Upper lobe of left lung (tissue), 4 donors: ENCODE measurements around the gene IRS1.

Experiments used
- POLR2A ChIP-seq, 4 donors: fragments of 450-650 bp; IDR thresholded peaks; one replicate each; pipeline ENCODE4 v1.5.1; 2016 to 2017; ENCODE audit warnings: antibody characterized with exemption in 4 of 4, mild to moderate bottlenecking in 2 of 4
- POLR2AphosphoS5 ChIP-seq, 2 donors: sonication (generic); formaldehyde crosslinking; IDR thresholded peaks; one replicate each; pipeline ENCODE4 v1.5.1; 2017; ENCODE audit warnings: antibody characterized with exemption in 2 of 2
- TF ChIP-seq, protein P1 (sequence below), 6 experiments: fragments of 450-650 bp in 4 of 6; fragments of 200-600 bp in 2 of 6; sonication (generic) in 2 of 6; IDR thresholded peaks; one replicate each; pipeline ENCODE4 v1.5.1; 2016 to 2019; ENCODE audit warnings: antibody characterized with exemption in 6 of 6

- TF ChIP-seq, protein P1, sequence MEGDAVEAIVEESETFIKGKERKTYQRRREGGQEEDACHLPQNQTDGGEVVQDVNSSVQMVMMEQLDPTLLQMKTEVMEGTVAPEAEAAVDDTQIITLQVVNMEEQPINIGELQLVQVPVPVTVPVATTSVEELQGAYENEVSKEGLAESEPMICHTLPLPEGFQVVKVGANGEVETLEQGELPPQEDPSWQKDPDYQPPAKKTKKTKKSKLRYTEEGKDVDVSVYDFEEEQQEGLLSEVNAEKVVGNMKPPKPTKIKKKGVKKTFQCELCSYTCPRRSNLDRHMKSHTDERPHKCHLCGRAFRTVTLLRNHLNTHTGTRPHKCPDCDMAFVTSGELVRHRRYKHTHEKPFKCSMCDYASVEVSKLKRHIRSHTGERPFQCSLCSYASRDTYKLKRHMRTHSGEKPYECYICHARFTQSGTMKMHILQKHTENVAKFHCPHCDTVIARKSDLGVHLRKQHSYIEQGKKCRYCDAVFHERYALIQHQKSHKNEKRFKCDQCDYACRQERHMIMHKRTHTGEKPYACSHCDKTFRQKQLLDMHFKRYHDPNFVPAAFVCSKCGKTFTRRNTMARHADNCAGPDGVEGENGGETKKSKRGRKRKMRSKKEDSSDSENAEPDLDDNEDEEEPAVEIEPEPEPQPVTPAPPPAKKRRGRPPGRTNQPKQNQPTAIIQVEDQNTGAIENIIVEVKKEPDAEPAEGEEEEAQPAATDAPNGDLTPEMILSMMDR (IDR thresholded peaks at IDR 0.05) = no peak
- no peak for TF ChIP-seq POLR2A (IDR thresholded peaks at IDR 0.05)
- no peak for TF ChIP-seq POLR2AphosphoS5 (IDR thresholded peaks at IDR 0.05)
Measured at GRCh38 chr2:226738191-226738820, 61.3 kb downstream of the IRS1 start.
